Peyer's patch (tissue), 4 donors: ENCODE data around the gene EFL1. TPM values are rescaled to one million over a fixed set of nuclear protein-coding genes. Genes with fewer than 3 reads are reported as not detected.

Experiments
- DNase-seq, 3 donors: peaks; one replicate each; pipeline ENCODE4 v3.0.0-alpha.2; 2017 to 2019
- H3K27ac ChIP-seq, 4 donors: fragments of 200-600 bp; sonication (generic); one replicate each; pipeline ENCODE4 v1.5.1; 2016 to 2019
- H3K27me3 ChIP-seq, 2 donors: fragments of 200-600 bp; sonication (generic); one replicate each; pipeline ENCODE4 v1.5.1; 2019
- H3K36me3 ChIP-seq, 3 donors: fragments of 200-600 bp; sonication (generic); one replicate each; pipeline ENCODE4 v1.5.1; 2016 to 2019
- H3K4me1 ChIP-seq, 4 donors: fragments of 200-600 bp; sonication (generic); one replicate each; pipeline ENCODE4 v1.5.1; 2016 to 2019
- H3K4me3 ChIP-seq, 4 donors: fragments of 200-600 bp; sonication (generic); 1 replicate in 3 of 4; 2 replicates in 1 of 4; pipeline ENCODE4 v1.5.1; 2016 to 2019; ENCODE audit warnings: mild to moderate bottlenecking in 1 of 4
- H3K9me3 ChIP-seq, 4 donors: fragments of 200-600 bp; sonication (generic); one replicate each; pipeline ENCODE4 v1.5.1; 2016 to 2019; ENCODE audit warnings: mild to moderate bottlenecking in 1 of 4
- POLR2A ChIP-seq, 2 donors: fragments of 450-650 bp; IDR thresholded peaks; one replicate each; pipeline ENCODE4 v1.5.1; 2017; ENCODE audit warnings: antibody characterized with exemption in 2 of 2, mild to moderate bottlenecking in 2 of 2, moderate library complexity in 2 of 2
- total RNA-seq, 4 donors: library from RNA; depleted of rRNA; stranded (reverse); fragments of >200 nt; gene quantifications; one replicate each; pipeline ENCODE4 v1.1.0, GENCODE V29; 2016
- TF ChIP-seq, protein P1 (sequence below), 6 experiments: fragments of 450-650 bp in 4 of 6; fragments of 200-600 bp in 2 of 6; sonication (generic) in 1 of 6; IDR thresholded peaks; one replicate each; pipeline ENCODE4 v1.5.1; 2017 to 2019; ENCODE audit warnings: antibody characterized with exemption in 6 of 6, mild to moderate bottlenecking in 3 of 6, moderate library complexity in 1 of 6

EFL1 gene
- total RNA-seq, 4 donors from 2014 or later, result 32.2 to 43.9 (median 40.0) TPM

DNA sequence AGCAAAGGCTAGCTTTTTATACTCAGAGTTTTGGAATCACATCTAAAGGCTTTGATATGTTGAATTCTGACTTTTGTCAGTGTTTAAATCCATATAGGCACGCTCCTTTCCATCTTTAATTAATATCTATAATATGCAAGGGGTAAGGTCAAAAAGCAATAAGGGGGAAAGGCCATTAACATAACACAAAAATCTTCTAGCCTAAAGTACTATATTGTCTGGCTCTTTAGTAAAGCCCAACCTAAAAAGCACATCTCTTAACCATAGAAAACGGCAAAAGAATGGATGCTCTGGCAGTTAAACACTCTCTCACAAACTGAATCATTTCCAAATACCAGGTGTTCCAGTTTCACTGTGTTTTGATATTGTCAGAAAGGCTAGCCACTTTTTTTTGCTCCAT, 76.4 kb downstream of the EFL1 start:
- TF ChIP-seq, protein P1, sequence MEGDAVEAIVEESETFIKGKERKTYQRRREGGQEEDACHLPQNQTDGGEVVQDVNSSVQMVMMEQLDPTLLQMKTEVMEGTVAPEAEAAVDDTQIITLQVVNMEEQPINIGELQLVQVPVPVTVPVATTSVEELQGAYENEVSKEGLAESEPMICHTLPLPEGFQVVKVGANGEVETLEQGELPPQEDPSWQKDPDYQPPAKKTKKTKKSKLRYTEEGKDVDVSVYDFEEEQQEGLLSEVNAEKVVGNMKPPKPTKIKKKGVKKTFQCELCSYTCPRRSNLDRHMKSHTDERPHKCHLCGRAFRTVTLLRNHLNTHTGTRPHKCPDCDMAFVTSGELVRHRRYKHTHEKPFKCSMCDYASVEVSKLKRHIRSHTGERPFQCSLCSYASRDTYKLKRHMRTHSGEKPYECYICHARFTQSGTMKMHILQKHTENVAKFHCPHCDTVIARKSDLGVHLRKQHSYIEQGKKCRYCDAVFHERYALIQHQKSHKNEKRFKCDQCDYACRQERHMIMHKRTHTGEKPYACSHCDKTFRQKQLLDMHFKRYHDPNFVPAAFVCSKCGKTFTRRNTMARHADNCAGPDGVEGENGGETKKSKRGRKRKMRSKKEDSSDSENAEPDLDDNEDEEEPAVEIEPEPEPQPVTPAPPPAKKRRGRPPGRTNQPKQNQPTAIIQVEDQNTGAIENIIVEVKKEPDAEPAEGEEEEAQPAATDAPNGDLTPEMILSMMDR (IDR thresholded peaks at IDR 0.05), result no peak
- TF ChIP-seq POLR2A (IDR thresholded peaks at IDR 0.05), result no peak
- Histone ChIP-seq H3K9me3 (no peaks in the 10 kb centered on the region), H3K4me1 (no peaks in the 10 kb centered on the region), H3K27me3 (no peaks in the 10 kb centered on the region), H3K4me3 (no peak overlapping the region), H3K27ac (no peak overlapping the region), H3K36me3 (peaks cover 0 to 8% (median 0%) of the 10 kb centered on the region in 3 donors)
- DNase-seq, result no peak

DNA sequence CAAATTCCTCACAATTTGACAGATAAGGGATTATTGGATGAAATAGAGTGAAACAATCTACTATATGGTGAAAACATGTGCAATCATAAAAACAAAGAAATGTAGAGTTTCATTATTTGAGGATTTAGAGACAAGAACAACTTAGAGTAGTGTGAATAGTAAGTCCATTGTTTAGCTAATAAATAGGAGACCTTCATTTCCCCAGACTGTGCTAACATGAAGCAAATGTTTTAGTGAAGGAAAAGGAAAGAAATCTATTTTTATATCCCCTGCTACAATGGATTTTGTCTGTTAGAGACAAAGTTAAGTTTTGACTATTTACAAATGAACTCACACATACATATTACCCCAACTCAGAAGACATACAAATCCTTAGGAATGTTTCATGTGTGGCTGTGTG, 77.8 kb downstream of the EFL1 start:
- TF ChIP-seq POLR2A (IDR thresholded peaks at IDR 0.05), result no peak
- TF ChIP-seq, protein P1 (IDR thresholded peaks at IDR 0.05), result no peak
- no peak for DNase-seq
- Histone ChIP-seq H3K27ac (no peak overlapping the region), H3K9me3 (no peaks in the 10 kb centered on the region), H3K4me3 (no peak overlapping the region), H3K4me1 (no peaks in the 10 kb centered on the region), H3K36me3 (peaks cover 0 to 8% (median 0%) of the 10 kb centered on the region in 3 donors), H3K27me3 (no peaks in the 10 kb centered on the region)

DNA sequence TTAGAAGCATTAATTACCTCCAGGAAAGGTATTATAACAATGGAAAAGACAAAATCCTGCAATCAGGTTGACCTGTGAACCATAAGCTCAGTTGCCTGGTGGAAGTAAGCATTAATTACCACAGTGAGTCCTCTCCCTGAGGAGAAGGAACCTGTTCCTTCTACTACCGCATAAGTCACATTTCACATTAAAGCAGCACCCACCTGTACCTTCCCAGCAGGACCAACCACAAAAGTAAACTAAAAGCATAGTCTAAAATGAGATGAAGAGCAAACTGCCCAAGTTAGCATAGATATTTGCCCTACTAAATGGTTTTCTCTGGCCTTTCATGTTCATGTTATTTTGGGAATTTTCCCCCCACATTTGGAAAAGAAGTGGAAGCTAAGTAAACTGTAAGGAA, 78.2 kb downstream of the EFL1 start:
- no peak overlapping the region for H3K4me3 ChIP-seq
- DNase-seq, result no peak
- H3K4me1 ChIP-seq, result no peaks in the 10 kb centered on the region
- no peaks in the 10 kb centered on the region for H3K27me3 ChIP-seq
- H3K27ac ChIP-seq, result no peak overlapping the region
- H3K9me3 ChIP-seq, result no peaks in the 10 kb centered on the region
- H3K36me3 ChIP-seq, result peaks cover 0 to 8% (median 0%) of the 10 kb centered on the region in 3 donors
- TF ChIP-seq POLR2A (IDR thresholded peaks at IDR 0.05), result no peak

DNA sequence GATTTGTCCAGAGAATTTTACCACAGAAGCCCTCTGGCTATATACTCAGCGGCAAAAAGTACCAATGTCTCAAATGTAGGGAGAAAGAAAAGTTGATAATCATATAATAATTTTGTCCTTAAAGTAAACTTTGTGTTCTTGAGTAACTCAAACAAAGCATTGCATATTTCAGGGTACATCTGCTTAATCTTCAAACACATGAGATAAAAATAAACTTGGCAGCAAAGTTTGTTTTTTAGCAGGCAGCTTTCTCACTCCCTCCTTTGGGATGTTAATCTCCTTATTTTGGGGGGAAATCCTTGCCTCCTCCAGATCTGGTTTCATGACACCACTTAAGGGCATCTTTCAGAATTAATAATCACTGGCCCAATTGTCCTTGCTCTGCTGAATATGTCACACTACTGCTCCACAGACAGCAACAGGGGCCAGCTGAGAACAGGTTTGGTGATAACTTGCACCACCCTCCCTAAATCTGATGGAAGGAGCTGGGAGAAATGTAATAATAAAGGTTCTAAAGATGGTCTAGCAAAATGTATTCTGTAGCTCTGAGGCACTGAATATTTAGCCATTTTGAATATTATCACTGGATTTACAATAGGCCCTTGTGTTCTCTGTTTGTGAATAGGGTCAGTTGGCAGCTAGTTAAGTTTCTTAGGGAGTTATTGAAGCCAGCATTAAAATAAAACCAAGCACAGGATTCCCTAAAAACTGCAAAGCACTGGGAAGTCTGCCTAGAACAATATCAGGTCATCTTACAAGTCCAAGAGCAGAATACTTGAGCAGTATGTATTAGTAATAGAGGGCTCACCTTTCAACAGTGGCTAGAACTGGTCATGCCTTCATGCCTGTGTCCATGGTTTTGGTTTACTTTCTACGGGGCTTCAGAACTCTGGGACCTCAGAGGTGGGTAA, 79.2 kb downstream of the EFL1 start:
- H3K4me3 ChIP-seq, result no peak overlapping the region
- DNase-seq, result no peak
- H3K9me3 ChIP-seq, result no peaks in the 10 kb centered on the region
- peaks cover 0 to 2% (median 0%) of the 10 kb centered on the region in 4 donors for H3K4me1 ChIP-seq
- no peak overlapping the region for H3K27ac ChIP-seq
- TF ChIP-seq, protein P1 (IDR thresholded peaks at IDR 0.05), result no peak
- TF ChIP-seq POLR2A (IDR thresholded peaks at IDR 0.05), result no peak
- H3K36me3 ChIP-seq, result peaks cover 0 to 8% (median 0%) of the 10 kb centered on the region in 3 donors
- no peaks in the 10 kb centered on the region for H3K27me3 ChIP-seq

DNA sequence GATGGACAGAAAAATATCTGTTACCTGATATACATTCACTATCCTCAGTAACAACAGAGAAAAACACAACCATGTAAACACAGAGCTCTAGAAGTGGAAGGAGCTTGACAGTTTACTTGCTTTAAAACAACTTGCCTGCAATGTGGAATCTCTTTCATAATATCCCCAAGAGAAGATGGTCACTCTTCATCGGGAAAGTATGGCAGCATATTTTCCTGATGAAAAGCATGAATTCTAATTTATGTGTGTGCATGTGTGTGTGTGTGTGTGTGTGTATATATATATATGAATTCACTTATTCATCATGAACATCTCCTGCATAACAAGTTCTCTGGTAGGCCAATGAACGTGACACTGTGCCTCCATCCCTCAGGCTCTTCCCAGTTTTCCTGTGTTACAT, 81.2 kb downstream of the EFL1 start:
- no peaks in the 10 kb centered on the region for H3K9me3 ChIP-seq
- peaks cover 0 to 7% (median 0%) of the 10 kb centered on the region in 4 donors for H3K4me1 ChIP-seq
- no peaks in the 10 kb centered on the region for H3K27me3 ChIP-seq
- no peak for DNase-seq
- no peak overlapping the region for H3K4me3 ChIP-seq
- H3K27ac ChIP-seq, result no peak overlapping the region
- TF ChIP-seq, protein P1 (IDR thresholded peaks at IDR 0.05), result no peak
- no peak for TF ChIP-seq POLR2A (IDR thresholded peaks at IDR 0.05)
- peaks cover 0 to 8% (median 0%) of the 10 kb centered on the region in 3 donors for H3K36me3 ChIP-seq

DNA sequence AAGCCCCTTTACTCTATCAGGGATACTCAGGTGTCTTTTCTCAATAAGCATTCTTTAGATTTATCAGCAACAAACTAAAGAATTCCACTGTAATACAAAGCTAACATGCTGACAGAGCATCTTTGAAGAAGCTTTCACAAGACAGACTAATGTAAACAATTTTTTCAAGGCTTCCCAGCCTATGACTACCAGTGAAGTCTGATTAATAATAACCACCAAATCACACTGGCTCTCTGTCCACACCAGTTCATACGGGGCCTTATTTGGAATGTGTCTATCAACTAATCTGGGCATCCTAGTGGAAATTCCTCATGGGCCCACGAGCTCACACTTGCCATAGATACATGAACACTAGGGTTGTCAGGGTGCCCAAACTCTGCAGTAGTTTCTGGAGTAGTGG, 84.5 kb downstream of the EFL1 start:
- Histone ChIP-seq H3K27me3 (no peaks in the 10 kb centered on the region), H3K36me3 (peaks cover 0 to 8% (median 0%) of the 10 kb centered on the region in 3 donors), H3K4me1 (peaks cover 0 to 7% (median 0%) of the 10 kb centered on the region in 4 donors), H3K27ac (no peak overlapping the region), H3K9me3 (no peaks in the 10 kb centered on the region), H3K4me3 (no peak overlapping the region)
- DNase-seq, result no peak
- TF ChIP-seq POLR2A (IDR thresholded peaks at IDR 0.05), result no peak
- TF ChIP-seq, protein P1 (IDR thresholded peaks at IDR 0.05), result no peak
